COLO829 (cell line): ENCODE measurements around the gene SPAG7.

Experiments used
- DNase-seq: peaks from one replicate; pipeline ENCODE4 v3.0.0; 2012; ENCODE audit warnings: low spot score

Gene SPAG7, protein sequence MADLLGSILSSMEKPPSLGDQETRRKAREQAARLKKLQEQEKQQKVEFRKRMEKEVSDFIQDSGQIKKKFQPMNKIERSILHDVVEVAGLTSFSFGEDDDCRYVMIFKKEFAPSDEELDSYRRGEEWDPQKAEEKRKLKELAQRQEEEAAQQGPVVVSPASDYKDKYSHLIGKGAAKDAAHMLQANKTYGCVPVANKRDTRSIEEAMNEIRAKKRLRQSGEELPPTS

DNA sequence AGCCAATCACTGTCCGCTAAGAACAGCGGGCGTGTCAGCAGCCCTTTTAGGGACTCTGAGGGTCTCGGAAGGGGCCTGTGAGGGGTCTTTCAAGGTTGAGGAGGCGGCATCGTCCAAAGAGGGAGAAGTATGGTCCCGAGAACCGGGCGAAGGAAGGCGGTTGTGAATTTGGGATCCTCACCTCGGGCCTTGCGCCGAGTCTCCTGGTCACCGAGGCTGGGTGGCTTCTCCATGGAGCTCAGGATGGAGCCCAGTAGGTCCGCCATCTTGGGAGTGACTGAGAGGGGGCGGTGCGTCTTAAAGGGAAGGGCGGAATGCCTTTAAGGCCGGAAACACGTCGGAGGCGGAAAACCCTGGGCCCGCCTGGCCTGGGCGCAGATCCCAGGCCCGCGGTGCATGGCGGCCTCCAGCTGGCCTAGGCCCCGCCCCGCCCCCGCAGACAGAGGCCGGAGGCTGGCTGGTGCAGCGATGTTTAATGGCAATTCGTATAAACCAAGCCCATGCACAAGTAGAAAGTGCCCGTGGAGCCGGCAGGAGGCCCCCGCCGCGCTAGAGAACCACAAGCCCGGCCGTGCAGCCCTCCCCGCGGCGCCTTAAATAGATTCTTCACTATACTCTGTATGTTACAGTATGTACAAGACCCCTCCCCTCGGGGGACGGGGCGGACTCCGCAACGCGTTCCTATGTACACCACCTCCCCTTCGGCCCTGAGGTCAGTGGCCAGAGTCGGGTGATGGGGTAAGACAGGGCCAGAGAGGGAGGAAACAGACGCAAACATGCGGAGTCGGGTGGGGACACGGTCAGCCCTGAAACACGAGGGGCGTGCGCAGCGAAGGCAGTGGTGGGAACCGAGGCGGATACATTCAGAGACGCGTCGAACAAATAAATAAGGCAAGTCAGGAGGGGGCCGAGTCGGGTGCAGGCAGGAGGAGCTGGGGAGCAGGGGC lies at the start of gene SPAG7:
TSS of gene SPAG7 (minus strand) at position 279 of the 947 bp plus-strand sequence. CDS start at position 266, 13 bp downstream.
- DNase-seq, result peak; percentile 97

DNA sequence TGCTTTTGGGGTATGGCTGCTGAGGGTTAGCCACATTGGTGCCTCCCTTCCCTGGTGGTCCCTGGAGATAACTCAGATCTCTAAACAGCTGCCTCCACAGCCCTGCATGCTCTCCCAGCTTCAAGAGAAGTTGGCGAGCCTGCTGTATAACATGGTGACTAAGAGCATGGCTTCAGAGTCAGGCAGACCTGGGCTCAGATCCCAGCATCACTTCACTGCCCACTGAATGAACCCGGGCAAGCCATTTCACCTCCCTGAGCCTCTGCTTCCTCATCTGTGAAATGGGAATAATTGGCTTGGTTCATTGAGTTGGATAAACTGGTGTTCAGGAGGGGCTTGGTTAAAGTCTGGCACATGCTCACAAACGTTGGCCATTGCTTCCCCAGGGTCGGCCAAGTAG lies 46.7 kb upstream of the SPAG7 start:
- no peak for DNase-seq

DNA sequence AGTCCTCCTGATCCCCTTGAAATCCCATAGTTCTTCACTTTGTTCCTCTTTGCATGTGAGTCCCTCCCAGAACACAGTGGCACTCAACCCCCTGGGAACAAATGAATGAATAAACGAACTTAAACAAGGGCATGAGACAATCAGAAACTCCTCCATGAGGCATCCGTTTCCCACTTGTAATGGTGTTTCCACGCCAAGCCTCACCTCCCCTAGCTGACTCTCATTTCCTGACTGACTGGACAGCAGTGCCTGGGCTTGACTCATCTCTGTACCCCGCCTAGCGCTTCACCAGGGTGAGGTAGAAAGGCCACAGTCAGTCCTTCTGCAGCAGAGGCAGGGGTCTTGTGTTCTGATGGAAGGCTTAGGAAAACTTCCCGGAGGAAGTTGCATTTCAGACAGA lies 44.3 kb upstream of the SPAG7 start:
- DNase-seq, result no peak

DNA sequence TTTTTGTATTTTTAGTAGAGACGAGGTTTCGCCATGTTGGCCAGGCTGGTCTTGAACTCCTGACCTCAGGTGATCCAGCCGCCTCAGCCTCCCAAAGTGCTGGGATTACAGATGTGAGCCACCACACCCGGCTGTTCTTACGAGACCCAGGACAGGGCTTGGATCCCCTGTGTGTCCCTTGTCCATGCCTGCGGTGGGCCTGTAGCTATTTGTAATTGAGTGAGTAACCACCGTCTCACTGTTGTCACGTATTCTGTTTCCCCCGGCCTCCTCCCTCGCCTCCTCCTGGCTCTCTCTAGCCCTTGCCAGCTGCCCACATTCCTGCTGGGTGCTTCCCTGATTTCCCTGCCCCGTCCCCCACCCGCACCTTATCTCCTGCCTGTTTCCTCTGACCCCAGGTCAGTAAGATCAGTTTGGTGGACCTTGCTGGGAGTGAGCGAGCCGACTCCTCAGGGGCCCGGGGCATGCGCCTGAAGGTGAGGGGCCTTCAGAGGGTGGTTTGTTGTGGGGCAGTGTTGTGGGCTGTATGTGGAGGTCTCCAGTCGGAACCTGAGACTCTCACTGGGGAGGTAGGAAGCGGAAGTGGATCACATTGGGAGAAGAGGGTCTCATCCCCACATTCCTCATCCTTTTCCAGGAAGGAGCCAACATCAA lies 35.7 kb upstream of the SPAG7 start:
- no peak for DNase-seq

DNA sequence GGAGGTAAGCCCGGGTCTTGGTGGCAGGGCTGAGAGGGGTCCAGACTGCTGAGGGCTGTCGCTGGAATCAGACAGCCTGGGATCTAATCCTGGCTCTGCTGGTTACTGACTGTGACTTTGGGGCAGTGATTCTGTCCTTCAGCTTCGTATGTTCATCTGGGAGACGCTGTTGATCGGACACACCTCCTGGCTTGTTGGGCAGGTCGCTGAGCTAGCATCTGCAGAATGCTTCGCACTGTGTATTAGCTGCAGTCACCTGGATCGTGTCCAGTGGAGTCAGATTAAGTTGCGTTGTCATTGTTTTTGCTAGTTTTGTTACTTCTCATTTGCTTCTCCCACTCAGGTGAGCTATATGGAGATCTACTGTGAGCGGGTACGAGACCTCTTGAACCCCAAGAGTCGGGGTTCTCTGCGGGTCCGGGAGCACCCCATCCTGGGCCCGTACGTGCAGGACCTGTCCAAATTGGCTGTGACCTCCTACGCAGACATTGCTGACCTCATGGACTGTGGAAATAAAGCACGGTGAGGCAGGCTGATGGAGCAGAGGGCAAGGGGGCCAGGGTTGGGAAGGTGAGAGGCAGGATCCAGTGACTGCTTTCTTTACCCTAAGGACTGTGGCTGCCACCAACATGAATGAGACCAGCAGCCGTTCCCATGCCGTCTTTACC lies 34.6 kb upstream of the SPAG7 start:
- DNase-seq, result no peak

DNA sequence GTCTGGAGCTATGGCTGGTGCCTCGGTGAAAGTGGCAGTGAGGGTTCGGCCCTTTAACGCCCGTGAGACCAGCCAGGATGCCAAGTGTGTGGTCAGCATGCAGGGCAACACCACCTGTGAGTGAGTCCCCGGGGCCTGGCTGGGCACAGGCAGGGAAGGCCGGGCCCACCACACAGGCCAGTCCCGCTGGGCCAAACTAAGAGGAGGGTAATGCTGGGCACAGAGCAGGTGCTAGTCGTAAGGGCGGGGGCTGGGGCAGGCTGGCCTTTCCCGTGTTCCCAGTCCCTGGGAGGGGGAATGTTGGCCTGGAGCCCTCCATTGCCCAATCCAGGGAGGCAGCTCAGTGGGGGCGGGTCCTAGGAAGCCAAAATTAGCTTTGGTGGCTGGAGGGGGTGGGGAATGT lies 32.6 kb upstream of the SPAG7 start:
- no peak for DNase-seq

DNA sequence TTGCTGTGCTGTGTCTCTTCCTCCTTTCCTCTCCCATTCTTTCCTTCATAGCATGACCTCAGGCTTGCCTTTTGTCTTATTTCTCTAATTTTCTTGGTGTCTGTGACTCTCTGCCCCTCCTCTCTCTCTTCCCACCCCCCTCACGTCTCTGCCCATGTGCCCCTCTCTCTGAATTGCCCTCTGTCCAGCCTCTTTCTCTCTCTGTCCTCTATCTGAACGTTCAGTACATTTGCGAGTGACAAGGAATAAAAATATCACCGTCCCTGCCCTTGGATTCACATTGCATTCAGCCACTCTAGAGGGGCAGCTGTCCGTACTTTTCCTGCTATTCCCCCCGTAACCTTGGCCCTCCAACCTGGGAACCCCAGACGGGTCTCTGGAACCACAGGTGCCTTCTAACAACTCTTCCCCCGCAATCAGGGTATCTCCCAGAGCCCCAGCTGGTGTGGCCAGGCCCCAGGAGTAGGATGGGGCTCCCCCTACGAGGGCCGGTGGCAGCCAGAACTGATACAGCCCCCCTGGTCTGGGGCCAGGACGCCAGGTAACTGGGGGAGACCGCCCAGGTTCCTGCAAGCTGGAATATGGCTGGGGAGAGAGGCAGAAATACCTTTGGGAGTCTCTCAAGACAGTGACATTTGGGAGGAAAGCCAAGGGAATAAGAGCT lies 31.9 kb upstream of the SPAG7 start:
- no peak for DNase-seq

DNA sequence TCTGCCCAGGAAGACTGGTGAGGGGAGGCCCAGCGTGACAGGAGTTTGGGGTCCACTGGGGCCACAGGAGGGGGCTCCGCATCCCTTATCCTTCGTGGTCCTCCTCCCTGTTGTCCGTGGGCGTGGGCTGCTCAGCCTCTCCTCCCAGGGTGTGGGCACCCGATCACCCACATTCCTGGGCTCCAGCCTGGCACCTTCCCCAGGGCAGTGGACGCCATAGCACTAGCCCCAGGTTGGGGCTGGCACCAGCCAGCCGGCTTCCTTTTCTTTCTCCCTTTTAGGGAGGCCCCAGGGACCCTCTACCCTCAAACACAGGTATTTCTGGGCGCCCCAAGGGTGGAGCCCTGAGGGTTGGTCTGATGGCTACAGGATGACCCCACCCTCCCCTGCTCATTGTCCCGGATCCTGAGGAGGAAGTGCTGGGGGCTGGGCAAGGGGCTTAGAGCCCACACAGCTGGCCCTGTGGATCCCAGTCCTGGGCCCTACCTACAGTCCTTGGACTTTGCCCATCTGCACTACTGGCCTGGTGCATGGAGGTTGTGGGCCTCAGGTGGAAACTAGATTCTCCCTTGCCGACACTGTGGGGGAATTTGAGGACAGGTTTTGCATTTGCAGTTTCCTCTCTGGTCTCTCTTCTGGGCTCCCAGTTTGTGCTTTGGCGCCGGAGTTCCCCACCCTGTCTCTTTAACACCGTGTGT lies 31.3 kb upstream of the SPAG7 start:
- no peak for DNase-seq

DNA sequence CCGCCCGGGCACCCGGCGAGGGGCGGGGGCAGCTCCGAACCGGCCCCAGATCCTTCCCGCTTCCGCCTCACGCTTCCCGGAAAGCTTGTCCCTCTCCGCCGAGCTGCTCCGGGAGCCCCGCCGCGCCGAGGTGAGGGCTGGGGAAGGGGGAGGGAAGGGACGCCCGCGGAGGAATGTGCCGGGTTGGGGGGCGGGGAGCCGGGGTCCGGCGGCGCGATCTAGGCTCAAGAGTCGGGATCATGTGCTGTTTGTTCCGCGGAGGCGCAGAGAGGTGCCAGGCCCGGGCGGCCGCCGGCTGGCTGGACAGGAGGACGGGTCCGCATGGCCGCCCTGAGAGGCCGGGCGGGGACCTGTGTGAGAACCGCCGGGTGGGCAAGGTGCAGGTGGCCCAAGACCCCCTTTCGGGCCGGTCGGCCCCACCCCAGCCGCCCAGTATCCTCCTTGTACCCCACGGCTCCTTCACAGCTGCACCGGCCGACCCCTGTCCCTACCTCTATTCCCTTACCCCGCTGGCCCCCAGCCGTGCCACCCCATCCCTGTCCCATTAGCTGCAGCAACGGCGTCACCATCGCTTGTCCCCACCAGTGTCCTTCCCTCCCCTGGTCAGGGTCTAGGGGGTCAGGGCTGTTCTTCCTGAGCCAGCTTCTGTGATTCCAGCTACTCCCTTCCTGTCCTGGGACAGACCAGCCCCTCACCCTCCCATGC lies 30.6 kb upstream of the SPAG7 start:
- DNase-seq, result no peak

DNA sequence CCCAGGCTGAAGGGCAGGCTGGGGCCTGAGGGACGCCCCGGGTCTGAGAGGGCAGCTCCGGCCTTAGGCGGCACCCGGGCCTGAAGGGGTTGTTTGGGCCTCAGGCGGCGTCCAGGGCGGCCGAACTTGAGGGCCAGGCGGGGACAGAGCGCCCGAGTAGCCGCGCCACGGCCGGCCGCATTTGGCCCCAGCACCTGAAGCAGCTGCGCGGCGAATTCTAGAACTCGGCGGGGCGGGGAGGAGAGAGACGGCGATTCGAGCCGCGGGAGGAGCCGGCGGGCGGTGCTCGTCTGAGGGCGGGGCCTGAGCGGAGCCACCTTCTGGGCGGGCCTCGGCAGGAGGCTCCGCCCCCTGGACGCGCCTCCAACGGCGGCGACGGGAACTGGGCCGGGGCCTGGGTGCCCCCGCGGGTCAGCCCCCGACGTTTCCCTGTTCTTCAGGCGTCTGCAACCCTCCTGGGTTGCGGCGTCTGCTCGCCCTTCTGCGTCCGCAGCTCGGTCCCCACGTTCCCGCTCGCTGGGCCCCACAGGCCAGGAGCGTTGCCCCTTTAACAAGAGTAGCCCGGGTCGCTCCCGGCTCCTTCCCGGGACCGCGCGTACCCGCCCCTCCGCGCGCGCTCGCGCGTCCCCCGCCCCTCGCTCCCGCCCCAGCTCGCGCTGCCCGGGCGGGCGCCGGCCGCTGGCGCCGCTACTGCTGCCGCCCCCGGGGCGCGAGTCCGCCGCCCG lies 29.8 kb upstream of the SPAG7 start, which contains the start of the genes INCA1 and KIF1C:
TSS of gene INCA1 (minus strand) at position 221 of the 725 bp plus-strand sequence. CDS start 3,085 bp downstream, outside the sequence.
TSS of gene KIF1C (plus strand) at position 649 of the 725 bp plus-strand sequence. CDS start 2,297 bp downstream, outside the sequence.
- peak; percentile 92 for DNase-seq

DNA sequence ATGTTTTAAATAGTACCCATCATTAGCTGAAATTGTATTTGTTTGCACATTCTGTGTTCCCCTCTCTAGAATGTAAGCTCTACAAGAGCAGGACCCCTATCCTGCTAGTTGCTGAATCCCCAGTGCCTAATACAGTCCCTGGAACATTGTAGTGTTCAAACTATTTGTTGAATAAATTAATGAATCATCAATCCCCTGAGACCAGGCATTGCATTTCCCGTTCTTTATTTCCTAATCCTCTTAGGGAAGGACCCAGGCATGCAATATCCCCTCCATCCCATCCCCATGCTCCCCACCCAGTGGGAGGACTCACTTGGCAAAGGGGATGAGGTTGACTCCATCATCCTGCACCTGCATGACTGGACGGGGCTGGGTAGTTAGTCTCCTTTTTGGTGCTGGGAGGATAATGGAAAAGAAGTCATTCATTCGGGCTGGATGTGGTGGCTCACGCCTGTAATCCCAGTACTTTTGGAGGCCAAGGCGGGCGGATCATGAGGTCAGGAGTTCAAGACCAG lies 26.5 kb upstream of the SPAG7 start:
- DNase-seq, result no peak

DNA sequence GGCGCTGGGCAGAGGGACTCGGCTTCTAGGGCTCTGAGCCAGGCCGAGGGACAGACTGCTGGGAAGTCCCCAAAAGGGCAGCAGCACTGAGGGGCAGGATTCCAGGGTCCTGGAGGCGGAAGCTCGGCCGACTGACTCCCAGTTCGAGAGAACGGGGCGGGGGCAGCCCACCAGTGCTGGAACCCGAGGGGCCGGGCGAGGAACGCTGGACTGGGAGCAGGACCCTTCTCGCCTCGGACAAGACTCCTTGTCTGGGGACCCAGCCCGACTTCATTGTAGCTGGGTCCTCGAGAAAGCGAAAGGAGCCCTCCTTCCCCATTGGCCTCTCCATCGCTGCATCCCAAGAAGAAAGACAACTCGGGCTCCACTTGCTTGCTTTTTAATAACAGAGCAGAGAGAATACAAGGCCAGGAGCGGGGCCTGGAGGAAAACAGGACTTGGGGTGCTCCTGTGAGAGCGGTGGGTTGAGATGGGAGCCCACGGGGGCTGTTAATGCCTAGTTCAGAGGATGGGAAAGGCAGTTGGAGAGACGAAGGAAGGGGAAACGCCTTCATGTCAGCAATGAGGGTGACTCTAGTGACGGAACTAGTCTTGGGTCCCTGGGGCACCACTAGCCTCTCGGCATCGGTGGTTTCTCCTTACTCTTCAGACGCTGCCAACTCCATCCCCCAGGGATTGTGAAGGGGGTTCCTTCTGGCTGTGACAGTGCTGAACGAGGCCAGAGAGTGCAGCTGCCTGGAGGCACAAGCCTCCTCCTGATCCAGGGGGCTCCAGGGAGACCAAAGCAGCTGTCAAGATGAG lies 20.4 kb upstream of the SPAG7 start:
- DNase-seq, result no peak

DNA sequence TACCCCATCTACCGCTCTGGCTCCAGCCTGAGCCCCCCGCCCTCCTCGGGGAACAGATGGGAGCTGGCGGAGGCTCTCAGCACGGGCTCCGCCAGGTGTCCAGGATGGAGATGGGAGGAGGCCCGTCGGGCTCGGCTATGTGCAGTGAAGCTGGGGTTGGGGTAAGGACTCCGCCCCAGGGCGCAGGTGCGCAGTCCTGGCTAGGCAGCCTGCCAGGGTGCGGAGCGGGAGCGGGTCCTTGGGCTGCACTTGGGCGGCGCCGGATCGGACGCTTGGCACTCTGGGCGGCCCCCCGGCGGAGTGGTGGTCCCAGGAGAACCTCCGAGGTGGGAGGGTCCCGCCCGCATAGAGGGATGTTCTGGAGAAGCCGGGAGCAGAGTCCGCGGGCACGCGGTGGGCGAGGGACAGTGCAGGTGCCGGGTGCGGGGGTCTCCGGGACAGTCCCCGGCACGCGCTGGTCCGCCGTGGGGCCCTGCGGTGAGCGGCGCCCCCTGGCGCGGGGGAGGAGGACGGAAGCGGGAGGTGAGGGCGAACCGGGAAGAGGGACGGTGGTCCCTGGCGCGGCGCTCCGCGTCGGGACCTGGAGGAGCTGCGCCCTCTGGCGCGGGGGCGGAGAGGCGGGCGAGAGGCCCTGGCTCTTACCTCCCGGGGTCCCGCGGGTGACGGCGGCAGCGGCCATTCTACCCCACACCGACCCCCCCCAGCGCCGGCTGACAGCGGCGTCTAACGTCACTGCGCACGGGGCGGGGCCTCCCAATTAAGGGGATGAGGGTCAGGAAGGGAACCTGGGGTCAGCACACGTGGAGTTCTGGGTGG lies 19.5 kb upstream of the SPAG7 start, which contains the start of gene CAMTA2:
TSS of gene CAMTA2 (minus strand) at position 725 of the 816 bp plus-strand sequence. CDS start 1,453 bp downstream, outside the sequence.
- DNase-seq, result peak; percentile 64

DNA sequence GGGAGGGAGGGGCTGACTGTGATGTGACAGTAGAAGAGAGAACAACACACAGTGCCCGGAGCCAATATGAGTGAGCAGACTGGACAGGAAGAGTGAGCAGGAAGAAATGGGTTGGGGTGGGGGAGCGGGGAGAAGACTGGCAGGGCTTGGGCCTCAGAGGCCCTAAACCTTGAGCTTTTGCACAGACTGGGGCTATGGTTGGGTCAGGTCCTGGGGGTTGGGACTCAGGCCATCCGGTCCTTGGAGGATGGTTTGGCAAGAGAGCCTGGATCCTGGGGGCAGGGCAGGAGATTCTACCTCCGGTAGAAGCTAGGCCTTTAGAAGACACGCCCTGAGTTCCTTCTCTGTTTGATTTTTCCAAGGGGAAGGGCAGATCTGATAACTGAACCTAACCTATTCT lies 18.8 kb upstream of the SPAG7 start:
- no peak for DNase-seq

DNA sequence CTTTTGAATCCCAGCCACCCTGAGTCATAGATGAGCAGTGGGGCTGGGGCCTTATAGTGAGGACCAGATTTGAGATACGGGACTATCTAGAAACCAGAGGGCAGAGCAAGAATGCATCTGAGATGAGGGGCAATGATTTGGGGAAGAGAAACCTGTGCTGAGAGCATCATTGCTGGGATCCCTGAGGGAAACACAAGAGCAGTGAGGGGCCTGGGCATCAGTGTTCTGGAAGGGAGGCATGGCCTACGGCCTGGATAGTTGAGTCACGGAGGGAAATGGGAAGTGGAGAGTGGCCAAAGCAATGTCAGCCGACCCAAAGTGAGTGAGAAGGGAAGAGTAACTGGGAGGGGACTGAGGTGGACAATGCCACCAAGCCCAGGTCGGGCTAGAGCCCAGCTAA lies 14.7 kb upstream of the SPAG7 start:
- no peak for DNase-seq

DNA sequence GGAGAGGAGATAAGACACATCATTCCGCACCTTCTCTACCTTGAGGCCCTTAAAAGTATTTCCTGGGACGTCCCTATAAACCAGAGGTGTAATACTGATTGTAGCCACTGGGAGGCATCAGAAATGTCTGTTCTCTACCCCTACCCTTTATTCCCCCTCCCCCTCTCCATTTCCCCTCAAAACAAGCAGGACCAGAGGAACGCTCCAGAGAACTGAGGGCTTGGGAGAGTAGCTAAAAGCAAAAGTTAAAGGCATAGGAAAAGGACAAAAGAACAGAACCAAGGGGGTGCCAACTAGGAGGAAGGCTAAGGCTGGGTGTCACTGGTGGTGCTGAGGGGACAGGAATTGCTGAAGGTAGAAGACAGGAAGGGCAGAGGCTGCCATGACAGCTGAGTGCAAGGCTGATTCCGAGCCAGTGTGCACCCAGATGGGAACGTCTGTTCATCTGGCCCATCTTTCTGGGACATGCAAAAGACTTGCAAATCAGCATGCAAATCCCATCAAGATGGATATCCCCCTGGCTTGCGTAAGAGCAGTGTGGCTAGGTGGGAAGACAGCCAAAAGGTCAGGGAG lies 13.1 kb upstream of the SPAG7 start:
- DNase-seq, result peak; percentile 56

DNA sequence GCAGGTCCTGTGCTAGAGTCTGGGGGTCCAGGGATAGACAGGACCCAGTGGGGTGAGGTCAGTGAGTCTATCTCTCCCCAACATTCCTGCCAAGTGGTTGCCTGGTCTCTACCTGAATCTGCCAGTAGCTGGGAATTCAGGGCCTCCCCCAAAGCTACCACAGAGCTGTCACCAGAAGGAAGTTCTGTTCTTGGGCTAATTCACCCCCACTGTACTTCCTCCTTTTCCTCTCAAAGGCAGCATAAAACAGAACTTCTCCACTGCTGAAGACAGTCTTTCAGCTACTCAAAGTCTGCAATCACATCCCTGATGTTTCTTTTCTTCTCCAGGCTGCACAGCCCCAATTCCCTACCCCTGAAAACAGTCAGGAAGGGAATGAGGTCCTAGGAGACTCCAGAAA lies 11.1 kb upstream of the SPAG7 start:
- DNase-seq, result no peak
